Calu3 (cell line): ENCODE measurements around the gene TRIM28. TPM values are rescaled to one million over a fixed set of nuclear protein-coding genes. Genes with fewer than 3 reads are reported as not detected.
A peak's percentile ranks its signal among the peaks of the same experiment; 100 is the strongest.

Experiments
- BruUV-seq: library from RNA; stranded (reverse); fragments of 400-500 nt; replicated peaks from 2 replicates; lab custom pipeline; 2021; lab: Mats Ljungman, UMichigan
- CTCF ChIA-PET: fragments of 300-600 bp; sonication (Branson Sonifier 250); formaldehyde crosslinking; loops from one replicate; lab custom pipeline; 2022; ENCODE audit warnings: antibody characterized with exemption; lab: Charles Lee
- DNase-seq: peaks from one replicate; pipeline ENCODE4 v3.0.0; 2022
- H3K27ac Mint-ChIP-seq: one replicate; pipeline ENCODE4 v1.8.0; 2022; ENCODE audit warnings: mixed read lengths; ENCODE audit not compliant: unreplicated experiment
- H3K27me3 Mint-ChIP-seq: one replicate; pipeline ENCODE4 v1.8.0; 2022; ENCODE audit warnings: mixed read lengths; ENCODE audit not compliant: unreplicated experiment
- H3K36me3 Mint-ChIP-seq: one replicate; pipeline ENCODE4 v1.8.0; 2022; ENCODE audit warnings: mild to moderate bottlenecking, moderate library complexity, mixed read lengths; ENCODE audit not compliant: insufficient read depth, unreplicated experiment
- H3K4me1 Mint-ChIP-seq: one replicate; pipeline ENCODE4 v1.8.0; 2022; ENCODE audit warnings: mild to moderate bottlenecking, low read depth, mixed read lengths; ENCODE audit not compliant: unreplicated experiment
- H3K4me3 Mint-ChIP-seq: one replicate; pipeline ENCODE4 v1.8.0; 2022; ENCODE audit warnings: mild to moderate bottlenecking, low read depth, moderate library complexity, mixed read lengths; ENCODE audit not compliant: unreplicated experiment
- H3K9me3 Mint-ChIP-seq: one replicate; pipeline ENCODE4 v1.8.0; 2022; ENCODE audit warnings: low read depth, mixed read lengths; ENCODE audit not compliant: unreplicated experiment
- intact Hi-C: fragments of 100-400 bp; cut with micrococcal nuclease; formaldehyde crosslinking; loops from one replicate; pipeline ENCODE4 v1.10.0; 2022; ENCODE audit not compliant: unreplicated experiment
- total RNA-seq: library from RNA; stranded (reverse); gene quantifications from 2 replicates; pipeline ENCODE4 v1.2.3, GENCODE V29; 2022
- TF ChIP-seq, protein P1 (sequence below): fragments of 200-600 bp; IDR thresholded peaks from one replicate; pipeline ENCODE4 v1.8.0; 2022; ENCODE audit warnings: antibody characterized with exemption; ENCODE audit not compliant: unreplicated experiment

The TRIM28 gene
- total RNA-seq, 1 experiment from 2014 or later: 582 TPM

DNA sequence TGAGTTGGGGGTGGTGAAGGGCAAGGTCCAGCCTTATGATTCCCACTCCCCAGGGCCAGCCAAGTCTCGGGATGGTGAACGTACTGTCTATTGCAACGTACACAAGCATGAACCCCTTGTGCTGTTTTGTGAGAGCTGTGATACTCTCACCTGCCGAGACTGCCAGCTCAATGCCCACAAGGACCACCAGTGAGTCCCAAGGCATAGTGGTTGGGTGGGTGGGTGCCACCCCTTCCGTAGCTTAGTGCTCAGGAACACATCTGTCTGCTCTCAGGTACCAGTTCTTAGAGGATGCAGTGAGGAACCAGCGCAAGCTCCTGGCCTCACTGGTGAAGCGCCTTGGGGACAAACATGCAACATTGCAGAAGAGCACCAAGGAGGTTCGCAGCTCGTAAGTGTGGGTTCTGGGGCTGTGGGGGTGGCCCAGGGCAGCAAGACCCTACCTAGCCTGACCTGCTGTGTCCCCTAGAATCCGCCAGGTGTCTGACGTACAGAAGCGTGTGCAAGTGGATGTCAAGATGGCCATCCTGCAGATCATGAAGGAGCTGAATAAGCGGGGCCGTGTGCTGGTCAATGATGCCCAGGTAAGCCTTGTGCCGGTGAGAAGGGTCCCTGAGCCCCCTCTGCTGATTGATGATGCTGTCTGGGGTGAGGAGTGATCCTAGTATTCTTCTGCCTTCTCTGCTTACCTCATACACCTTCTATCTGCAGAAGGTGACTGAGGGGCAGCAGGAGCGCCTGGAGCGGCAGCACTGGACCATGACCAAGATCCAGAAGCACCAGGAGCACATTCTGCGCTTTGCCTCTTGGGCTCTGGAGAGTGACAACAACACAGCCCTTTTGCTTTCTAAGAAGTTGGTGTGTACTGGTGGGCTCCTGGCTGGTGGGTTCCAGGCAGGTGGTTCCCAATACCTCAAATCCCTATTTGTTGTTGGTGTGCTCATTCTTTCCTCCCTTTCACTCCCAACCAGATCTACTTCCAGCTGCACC is 3.8 kb downstream of the TRIM28 start:
- TF ChIP-seq, protein P1, sequence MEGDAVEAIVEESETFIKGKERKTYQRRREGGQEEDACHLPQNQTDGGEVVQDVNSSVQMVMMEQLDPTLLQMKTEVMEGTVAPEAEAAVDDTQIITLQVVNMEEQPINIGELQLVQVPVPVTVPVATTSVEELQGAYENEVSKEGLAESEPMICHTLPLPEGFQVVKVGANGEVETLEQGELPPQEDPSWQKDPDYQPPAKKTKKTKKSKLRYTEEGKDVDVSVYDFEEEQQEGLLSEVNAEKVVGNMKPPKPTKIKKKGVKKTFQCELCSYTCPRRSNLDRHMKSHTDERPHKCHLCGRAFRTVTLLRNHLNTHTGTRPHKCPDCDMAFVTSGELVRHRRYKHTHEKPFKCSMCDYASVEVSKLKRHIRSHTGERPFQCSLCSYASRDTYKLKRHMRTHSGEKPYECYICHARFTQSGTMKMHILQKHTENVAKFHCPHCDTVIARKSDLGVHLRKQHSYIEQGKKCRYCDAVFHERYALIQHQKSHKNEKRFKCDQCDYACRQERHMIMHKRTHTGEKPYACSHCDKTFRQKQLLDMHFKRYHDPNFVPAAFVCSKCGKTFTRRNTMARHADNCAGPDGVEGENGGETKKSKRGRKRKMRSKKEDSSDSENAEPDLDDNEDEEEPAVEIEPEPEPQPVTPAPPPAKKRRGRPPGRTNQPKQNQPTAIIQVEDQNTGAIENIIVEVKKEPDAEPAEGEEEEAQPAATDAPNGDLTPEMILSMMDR: no peak
- CTCF ChIA-PET: no interaction called here
- peaks cover 85% of the 10 kb centered on the region for H3K36me3 Mint-ChIP-seq
- peaks cover 17% of the 10 kb centered on the region for H3K4me1 Mint-ChIP-seq
- no peak for DNase-seq
- BruUV-seq: TSS peak; percentile 8
- no peaks in the 10 kb centered on the region for H3K9me3 Mint-ChIP-seq
- H3K27me3 Mint-ChIP-seq: peaks cover 10% of the 10 kb centered on the region
- intact Hi-C loops: no loop called here
- no peak overlapping the region for H3K4me3 Mint-ChIP-seq
- no peak overlapping the region for H3K27ac Mint-ChIP-seq

DNA sequence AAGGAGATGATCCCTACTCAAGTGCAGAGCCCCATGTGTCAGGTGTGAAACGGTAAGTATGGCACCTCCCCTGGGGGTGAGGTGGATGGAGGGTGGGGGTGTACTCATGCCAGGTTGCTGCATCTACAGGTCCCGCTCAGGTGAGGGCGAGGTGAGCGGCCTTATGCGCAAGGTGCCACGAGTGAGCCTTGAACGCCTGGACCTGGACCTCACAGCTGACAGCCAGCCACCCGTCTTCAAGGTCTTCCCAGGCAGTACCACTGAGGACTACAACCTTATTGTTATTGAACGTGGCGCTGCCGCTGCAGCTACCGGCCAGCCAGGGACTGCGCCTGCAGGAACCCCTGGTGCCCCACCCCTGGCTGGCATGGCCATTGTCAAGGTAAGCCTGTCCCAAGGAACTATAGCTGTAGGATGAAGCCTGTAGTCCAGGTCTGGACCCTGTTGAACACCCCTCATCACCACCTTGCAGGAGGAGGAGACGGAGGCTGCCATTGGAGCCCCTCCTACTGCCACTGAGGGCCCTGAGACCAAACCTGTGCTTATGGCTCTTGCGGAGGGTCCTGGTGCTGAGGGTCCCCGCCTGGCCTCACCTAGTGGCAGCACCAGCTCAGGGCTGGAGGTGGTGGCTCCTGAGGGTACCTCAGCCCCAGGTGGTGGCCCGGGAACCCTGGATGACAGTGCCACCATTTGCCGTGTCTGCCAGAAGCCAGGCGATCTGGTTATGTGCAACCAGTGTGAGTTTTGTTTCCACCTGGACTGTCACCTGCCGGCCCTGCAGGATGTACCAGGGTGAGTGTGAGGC is 5.2 kb downstream of the TRIM28 start:
- no TSS peak for BruUV-seq
- Mint-ChIP-seq H3K4me1 (peaks cover 26% of the 10 kb centered on the region), H3K27ac (no peak overlapping the region), H3K27me3 (no peaks in the 10 kb centered on the region), H3K9me3 (no peaks in the 10 kb centered on the region), H3K4me3 (no peak overlapping the region), H3K36me3 (peaks cover 88% of the 10 kb centered on the region)
- no peak for DNase-seq
- intact Hi-C loops: no loop called here
- CTCF ChIA-PET: no interaction called here
- TF ChIP-seq, protein P1: no peak

DNA sequence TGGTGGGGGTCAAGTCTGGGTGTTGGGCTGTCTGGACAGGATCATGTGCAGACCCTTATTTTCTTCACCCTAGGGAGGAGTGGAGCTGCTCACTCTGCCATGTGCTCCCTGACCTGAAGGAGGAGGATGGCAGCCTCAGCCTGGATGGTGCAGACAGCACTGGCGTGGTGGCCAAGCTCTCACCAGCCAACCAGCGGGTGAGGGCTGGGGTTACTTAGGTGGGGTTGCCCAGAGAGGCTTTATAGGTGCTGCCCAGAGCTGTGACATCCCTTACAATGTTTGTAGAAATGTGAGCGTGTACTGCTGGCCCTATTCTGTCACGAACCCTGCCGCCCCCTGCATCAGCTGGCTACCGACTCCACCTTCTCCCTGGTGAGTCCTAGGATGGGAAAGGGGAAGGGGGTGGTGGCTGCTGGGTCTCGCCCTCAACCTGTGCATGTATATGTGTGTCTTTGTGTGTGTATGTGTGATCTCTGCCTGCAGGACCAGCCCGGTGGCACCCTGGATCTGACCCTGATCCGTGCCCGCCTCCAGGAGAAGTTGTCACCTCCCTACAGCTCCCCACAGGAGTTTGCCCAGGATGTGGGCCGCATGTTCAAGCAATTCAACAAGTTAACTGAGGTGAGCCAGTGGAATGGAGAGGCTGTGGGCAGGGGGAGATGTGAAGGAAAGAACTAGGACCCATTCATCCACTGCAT is 5.9 kb downstream of the TRIM28 start:
- Mint-ChIP-seq H3K36me3 (peaks cover 88% of the 10 kb centered on the region), H3K4me1 (peaks cover 30% of the 10 kb centered on the region), H3K4me3 (no peak overlapping the region), H3K9me3 (no peaks in the 10 kb centered on the region), H3K27me3 (no peaks in the 10 kb centered on the region), H3K27ac (no peak overlapping the region)
- CTCF ChIA-PET: no interaction called here
- TF ChIP-seq, protein P1: no peak
- BruUV-seq: no TSS peak
- intact Hi-C loops: no loop called here
- no peak for DNase-seq
